HG03571 (cell line): ENCODE measurements around the gene POMT2.
"Not testable (repeated sequence)": the region's sequence is repeated elsewhere in the genome, so short reads cannot be mapped to it uniquely, and the experiment has no call there.

ENCODE experiments used
- ATAC-seq: cut with Tn5 transposase; IDR thresholded peaks from one replicate; pipeline ENCODE4 v1.9.1; 2021; ENCODE audit not compliant: unreplicated experiment

POMT2 gene

DNA sequence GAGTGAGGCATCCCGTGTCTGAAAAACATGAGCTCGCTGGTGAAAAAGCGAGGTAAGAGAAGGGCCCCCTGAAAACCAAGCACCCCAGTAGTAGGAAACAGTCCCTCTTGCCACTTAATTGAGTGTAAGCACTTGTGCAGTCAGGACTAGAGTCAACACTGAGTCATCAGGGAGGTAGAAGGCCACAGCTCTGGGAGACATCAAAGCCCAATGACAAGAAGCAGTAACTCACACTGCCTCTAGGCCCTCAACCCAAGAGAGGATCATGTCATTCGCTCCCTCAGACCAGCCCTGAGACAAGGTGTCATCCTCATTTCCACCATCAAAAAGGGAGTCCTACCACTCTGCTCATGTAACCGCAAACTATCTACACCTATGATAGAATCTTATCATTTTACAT, 17.8 kb downstream of the POMT2 start:
- ATAC-seq, result no peak

- ATAC-seq, result no peak
Observed at GRCh38 chr14:77301103-77301502, 19.6 kb downstream of the POMT2 start.

DNA sequence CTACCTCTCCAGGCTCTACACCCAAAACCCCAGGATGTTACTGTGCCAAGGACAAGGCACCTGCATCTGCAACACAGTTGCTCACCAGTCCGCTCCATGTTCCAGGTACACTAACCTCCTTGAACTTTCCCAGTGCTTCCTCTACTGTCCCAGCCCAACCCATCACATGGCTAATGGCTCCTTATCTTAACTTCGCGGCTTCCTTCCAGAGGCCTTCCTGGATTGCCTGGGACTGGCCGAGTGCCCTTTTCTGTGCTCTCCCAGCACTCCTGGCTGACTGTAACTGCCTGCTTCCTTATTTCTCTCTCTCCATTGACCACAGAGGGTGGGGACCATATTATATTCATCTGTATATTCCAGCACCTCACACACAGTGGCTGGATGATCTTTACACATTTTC, 20.9 kb downstream of the POMT2 start:
- ATAC-seq, result no peak

DNA sequence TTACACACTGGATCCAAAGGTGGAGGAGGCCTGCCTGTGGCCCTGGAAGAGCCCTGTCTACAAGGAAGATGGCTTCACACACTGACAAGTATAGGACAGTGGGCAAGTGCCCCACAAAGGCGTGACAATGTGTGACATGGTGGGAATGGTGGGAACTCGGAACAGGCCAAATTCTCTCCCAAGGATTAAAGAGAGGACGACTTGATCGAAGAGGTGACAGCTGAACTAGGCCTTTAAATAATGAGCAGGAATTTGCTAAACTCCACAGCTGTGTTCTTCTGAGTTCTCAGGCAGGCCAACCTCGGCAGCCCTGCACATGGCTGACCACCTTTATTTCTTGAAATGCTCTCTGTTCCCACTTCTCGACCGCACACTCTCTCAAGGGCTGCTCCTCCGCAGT, 23.8 kb downstream of the POMT2 start:
- no peak for ATAC-seq

GRCh38 chr14:77296155-77296554, 24.5 kb downstream of the POMT2 start:
- ATAC-seq, result no peak

GRCh38 chr14:77290705-77291104, 30.0 kb downstream of the POMT2 start:
- ATAC-seq, result no peak

- ATAC-seq, result no peak
Observed at GRCh38 chr14:77286576-77286975, 34.1 kb downstream of the POMT2 start.

DNA sequence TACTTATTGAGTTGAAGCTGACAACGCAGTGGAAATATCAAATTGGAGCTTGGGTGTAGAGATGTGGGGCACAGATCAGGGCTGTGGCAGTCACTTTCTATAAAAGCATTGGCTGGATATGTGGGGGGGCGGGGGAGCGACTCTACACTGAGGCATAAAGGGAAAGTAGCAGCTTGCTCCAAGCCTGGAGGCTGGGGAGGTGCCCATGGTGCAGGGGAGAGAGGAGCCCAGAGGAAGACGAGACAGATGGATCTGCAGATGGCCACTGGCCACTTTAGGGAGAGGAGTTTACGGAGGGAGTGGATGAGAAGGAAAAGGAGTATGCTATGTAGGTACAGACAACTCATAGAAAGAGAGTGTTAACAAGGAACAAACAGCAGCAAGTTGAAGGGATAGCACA, 36.2 kb downstream of the POMT2 start:
- ATAC-seq, result no peak

GRCh38 chr14:77284066-77284465, 36.6 kb downstream of the POMT2 start:
- ATAC-seq, result no peak

DNA sequence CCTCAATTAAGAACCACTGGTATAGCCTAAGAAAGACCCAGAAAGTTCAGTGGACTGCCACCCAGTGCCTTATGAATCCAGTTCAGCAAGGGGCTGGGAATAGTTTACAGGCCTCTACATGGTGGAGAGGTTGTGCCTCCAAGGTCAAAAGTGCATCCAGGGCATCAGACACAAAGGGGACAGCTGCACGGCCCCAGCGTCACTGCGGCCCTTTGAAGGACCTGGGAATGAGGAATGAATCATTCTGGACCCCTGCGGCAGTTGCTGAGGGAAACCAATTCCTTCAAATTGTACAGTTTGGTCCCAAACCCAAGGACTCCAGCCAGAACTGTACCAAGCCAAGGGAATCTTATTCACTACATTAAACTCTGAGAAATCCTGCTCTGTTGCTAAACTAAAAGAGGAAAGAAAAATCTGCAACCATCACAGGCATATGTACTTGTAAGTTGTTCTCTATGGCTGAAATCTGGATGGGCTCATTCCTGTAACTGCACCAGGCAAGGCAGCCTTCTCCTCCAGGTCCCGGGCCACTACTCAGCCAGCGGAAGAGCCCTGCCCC, 38.8 kb downstream of the POMT2 start:
- ATAC-seq, result no peak

GRCh38 chr14:77280921-77281320, 39.8 kb downstream of the POMT2 start:
- not testable (repeated sequence) for ATAC-seq

- no peak for ATAC-seq
Observed at GRCh38 chr14:77279719-77280118, 41.0 kb downstream of the POMT2 start.

DNA sequence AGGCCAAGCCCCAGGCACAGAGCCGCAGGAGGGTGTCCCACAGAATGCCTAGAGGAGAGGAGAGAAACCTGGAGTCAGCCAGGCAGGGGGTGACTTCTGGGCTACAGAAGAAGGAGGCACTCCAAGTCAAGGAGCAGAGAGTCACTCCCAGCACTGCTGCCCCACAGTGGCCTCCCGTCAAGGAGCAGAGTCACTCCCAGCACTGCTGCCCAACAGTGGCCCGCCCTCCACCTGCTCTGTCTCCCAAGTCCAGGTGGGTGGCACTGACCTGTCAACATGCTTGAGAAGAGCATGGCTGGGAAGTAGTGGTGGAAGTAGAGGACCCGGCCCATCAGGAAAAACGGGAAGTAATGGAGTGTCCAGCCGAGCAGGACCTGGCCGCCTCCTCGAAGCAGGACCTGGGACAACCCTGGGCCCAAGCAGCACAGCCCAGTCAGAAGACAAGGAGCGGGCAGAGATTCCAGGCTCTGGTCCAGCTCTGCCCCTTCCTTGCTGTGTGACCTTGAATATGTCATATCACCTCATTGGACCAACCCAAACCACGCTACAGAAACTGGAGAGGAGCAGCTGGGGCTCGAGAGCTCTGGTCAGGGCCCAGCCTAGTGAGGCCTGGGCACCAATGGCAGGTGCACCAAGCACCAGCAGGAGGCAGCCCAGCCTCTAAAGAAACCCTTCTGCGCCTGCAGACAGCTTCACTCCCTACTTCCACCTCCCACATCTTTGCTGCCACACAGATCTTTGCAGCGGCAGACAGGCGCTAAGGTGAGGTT, 42.0 kb downstream of the POMT2 start:
- no peak for ATAC-seq

GRCh38 chr14:77276959-77277358, 43.7 kb downstream of the POMT2 start:
- ATAC-seq, result no peak

GRCh38 chr14:77276295-77276935, 44.3 kb downstream of the POMT2 start:
- ATAC-seq, result no peak

GRCh38 chr14:77275601-77276017, 45.1 kb downstream of the POMT2 start:
- ATAC-seq, result no peak

DNA sequence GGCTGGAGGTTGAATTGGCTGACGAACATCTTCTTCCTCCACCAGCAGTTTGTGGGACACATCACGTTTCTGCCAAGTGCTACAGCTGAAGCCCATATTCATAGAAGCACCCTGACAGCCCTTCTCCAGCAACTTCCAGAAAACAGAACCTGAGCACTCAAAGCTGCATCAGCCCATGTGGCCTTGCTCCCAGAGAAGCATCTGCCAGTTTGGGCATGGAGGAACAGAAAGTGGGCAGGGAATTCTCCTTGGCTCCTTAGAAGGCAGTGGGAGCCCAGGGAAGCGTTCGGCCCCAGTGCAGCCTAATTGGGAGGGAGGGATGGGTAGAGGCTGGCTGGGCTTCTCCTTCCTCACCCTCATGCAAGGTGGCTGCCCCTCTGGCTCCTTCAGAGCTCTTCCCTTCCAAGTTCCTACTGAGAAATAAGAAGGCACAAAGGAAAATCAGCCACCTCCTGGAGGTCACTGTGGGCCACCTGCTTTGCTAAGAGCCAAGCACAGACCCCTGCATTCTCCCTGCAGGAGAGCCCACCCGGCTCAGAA, 45.6 kb downstream of the POMT2 start:
- no peak for ATAC-seq

GRCh38 chr14:77273796-77274195, 46.9 kb downstream of the POMT2 start:
- no peak for ATAC-seq

DNA sequence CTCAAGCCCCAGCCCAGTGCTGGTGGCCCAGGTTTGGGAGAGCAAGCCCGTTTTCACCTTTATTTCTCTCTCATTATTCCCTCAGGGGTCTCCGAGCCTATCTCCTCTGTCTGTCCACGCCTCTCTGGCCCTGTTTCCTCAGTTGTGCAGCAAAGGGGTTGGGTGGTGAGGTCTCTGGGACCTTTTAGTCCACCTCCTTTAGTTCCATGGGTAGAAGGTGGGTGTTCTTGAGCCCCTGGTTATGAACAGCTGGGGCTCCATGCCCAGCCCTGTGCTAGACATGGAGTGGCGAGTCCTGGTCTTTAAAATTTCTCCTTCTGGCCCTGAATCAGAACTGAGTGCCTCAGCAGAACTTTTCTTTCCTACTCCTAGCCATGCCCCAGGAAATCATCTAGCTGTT, 48.4 kb downstream of the POMT2 start:
- no peak for ATAC-seq

DNA sequence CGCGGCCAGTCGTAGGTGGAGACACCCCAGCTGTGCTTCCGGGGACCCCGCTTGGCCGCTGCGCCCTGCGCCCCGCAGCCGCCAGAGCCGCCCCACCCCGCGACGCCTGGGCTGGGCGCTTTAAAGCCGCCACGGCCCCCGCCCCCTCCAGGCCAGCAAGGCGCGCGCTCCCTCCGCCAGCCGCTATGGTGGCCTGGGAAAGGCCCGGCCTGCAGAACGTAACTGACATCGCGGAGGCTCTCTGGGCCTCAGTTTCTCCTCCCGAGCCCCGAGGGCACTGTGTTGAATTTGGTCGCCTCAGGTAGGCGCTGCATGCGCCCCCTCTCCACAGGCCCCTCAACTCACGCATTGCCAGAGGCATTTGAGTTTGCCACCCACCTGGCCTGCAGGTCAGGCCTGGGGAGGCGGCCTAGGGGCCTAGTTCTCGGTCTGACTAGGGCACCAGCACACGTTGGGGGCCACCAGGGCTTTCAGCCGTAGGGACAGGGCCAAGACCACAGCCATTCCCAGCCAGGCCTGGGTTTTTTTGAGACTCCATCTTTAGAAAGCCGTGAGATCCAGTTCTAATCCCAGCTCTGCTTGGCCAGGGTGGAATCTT, 49.5 kb downstream of the POMT2 start, which contains the start of gene NGB:
Gene NGB (minus strand): TSS at position 94 of the 598 bp plus-strand sequence. CDS start 269 bp downstream, outside the sequence.
- no peak for ATAC-seq

GRCh38 chr14:77270361-77271112, 50.1 kb downstream of the POMT2 start:
- no peak for ATAC-seq
